ENCODE measurements around the gene ABAT. TPM values are rescaled to one million over a fixed set of nuclear protein-coding genes. Genes with fewer than 3 reads are reported as not detected.

Gene ABAT
- total RNA-seq, 1 experiment from 2014 or later = 4.7 TPM

- DNase-seq (ENCODE audit: low read depth, low spot score) (no peak), ATAC-seq (no peak)
- H3K9me2 ChIP-seq (ENCODE audit: insufficient read depth) = no peaks in the 10 kb centered on the region
- no peak overlapping the region for H3K4me3 ChIP-seq (replicated peaks in 1 of 2; ENCODE audit: low read depth in 1 of 2, low read length in 2 of 2)
- H3K9ac ChIP-seq (ENCODE audit: low read length) = no peak overlapping the region
- ChIA-PET CTCF (no interaction called here), POLR2A (no interaction called here), RAD21 (ENCODE audit: low non-redundant PET in 1 of 2, low total read pairs in 2 of 2, uncharacterized antibody in 2 of 2, unreplicated experiment in 2 of 2) (no interaction called here)
- TF ChIP-seq, protein P1, sequence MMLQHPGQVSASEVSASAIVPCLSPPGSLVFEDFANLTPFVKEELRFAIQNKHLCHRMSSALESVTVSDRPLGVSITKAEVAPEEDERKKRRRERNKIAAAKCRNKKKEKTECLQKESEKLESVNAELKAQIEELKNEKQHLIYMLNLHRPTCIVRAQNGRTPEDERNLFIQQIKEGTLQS (IDR thresholded peaks at IDR 0.05) = no peak
- TF ChIP-seq POLR2A (IDR thresholded peaks at IDR 0.05; ENCODE audit: borderline replicate concordance, extremely low read depth, insufficient read depth, insufficient read length) = no peak
- TF ChIP-seq EZH2 (IDR thresholded peaks at IDR 0.05) = no peak
- TF ChIP-seq FOSL1 (IDR thresholded peaks at IDR 0.05; ENCODE audit: low read depth) = no peak
- TF ChIP-seq REST (IDR thresholded peaks at IDR 0.05; ENCODE audit: low read depth) = no peak
- TF ChIP-seq JUND (IDR thresholded peaks at IDR 0.05) = no peak
- TF ChIP-seq RAD21 (IDR thresholded peaks at IDR 0.05; ENCODE audit: low read depth) = no peak
- TF ChIP-seq CTCF (IDR thresholded peaks at IDR 0.05 in 2 of 3, conservative IDR thresholded peaks at IDR 0.05 in 1 of 3; ENCODE audit: borderline replicate concordance in 1 of 3, insufficient read depth in 1 of 3, low read depth in 2 of 3, low read length in 2 of 3) = no peak
- TF ChIP-seq CBX3 (IDR thresholded peaks at IDR 0.05; ENCODE audit: low read depth) = no peak
- TF ChIP-seq CEBPB (IDR thresholded peaks at IDR 0.05; ENCODE audit: low read depth) = no peak
- no peak for TF ChIP-seq MAX (IDR thresholded peaks at IDR 0.05)
- no peak for TF ChIP-seq YY1 (IDR thresholded peaks at IDR 0.05; ENCODE audit: extremely low read depth, insufficient replicate concordance, low read depth, low read length)
- TF ChIP-seq SP1 (IDR thresholded peaks at IDR 0.05; ENCODE audit: low read depth) = no peak
- no peak for TF ChIP-seq SRF (IDR thresholded peaks at IDR 0.05; ENCODE audit: low read depth)
- TF ChIP-seq EGR1 (IDR thresholded peaks at IDR 0.05; ENCODE audit: low read depth) = no peak
- no peaks in the 10 kb centered on the region for H3K27me3 ChIP-seq (ENCODE audit: insufficient read depth, low read length)
- no TSS peak for BruUV-seq (replicated peaks)
- H4K20me1 ChIP-seq (ENCODE audit: insufficient read depth) = no peaks in the 10 kb centered on the region
- no peak overlapping the region for H2AFZ ChIP-seq (ENCODE audit: low read depth, low read length, poor library complexity, severe bottlenecking)
- no peak overlapping the region for H3K27ac ChIP-seq (ENCODE audit: low read depth, low read length)
- intact Hi-C loops (cut with micrococcal nuclease) = no loop called here
- H3K9me3 ChIP-seq (ENCODE audit: control insufficient read depth in 1 of 2, insufficient read depth in 1 of 2, low read depth in 1 of 2, low read length in 2 of 2) = peaks cover under 1 to 2% of the 10 kb centered on the region in 2 experiments; a peak in 2 of 4 replicates
- H3K4me1 ChIP-seq (ENCODE audit: control insufficient read depth in 1 of 2, insufficient read depth in 2 of 2, low read length in 2 of 2) = no peaks in the 10 kb centered on the region
- H3K36me3 ChIP-seq (ENCODE audit: control insufficient read depth in 1 of 2, insufficient read depth in 2 of 2, low read length in 2 of 2) = no peaks in the 10 kb centered on the region; a peak in 1 of 4 replicates
- H3K4me2 ChIP-seq (ENCODE audit: low read length) = no peak overlapping the region
- H3K79me2 ChIP-seq (ENCODE audit: insufficient read depth, low read length) = no peaks in the 10 kb centered on the region
These were observed 38.4 kb downstream of the ABAT start for GRCh38 chr16:8712589-8713361.
